Erythroblast (primary cell): ENCODE results near the gene SLC39A9.

Experiments
- DNase-seq, 2 experiments: peaks; one replicate each; lab custom pipeline; 2025; lab: John Stamatoyannopoulos, UW
- GATA1 ChIP-seq: IDR thresholded peaks from 2 replicates; pipeline ENCODE4 v1.6.1; 2011; ENCODE audit warnings: low read depth, mild to moderate bottlenecking, control low read depth, low read length, moderate library complexity
- POLR2A ChIP-seq: IDR thresholded peaks from 2 replicates; pipeline ENCODE4 v1.6.1; 2011; ENCODE audit warnings: mild to moderate bottlenecking, low read length

The SLC39A9 gene

GRCh38 chr14:69500096-69500495, 101.6 kb downstream of the SLC39A9 start:
- no peak for TF ChIP-seq POLR2A
- TF ChIP-seq GATA1 = no peak
- no peak for DNase-seq

GRCh38 chr14:69500736-69501135, 102.2 kb downstream of the SLC39A9 start:
- TF ChIP-seq POLR2A (no peak), GATA1 (no peak)
- DNase-seq = no peak

GRCh38 chr14:69501423-69501838, 102.9 kb downstream of the SLC39A9 start:
- no peak for DNase-seq
- no peak for TF ChIP-seq GATA1
- no peak for TF ChIP-seq POLR2A

- no peak for DNase-seq
- TF ChIP-seq GATA1 (no peak), POLR2A (no peak)
These were observed 106.3 kb downstream of the SLC39A9 start for GRCh38 chr14:69504775-69505174.

- DNase-seq = no peak
- TF ChIP-seq POLR2A (no peak), GATA1 (no peak)
These were observed 107.1 kb downstream of the SLC39A9 start for GRCh38 chr14:69505338-69506240.

- no peak for TF ChIP-seq GATA1
- TF ChIP-seq POLR2A = no peak
- no peak for DNase-seq
These were observed 107.7 kb downstream of the SLC39A9 start for GRCh38 chr14:69506241-69506595.
